Hepatocyte (in vitro differentiated cells): ENCODE results near the gene THPO. TPM values are rescaled to one million over a fixed set of nuclear protein-coding genes. Genes with fewer than 3 reads are reported as not detected.

Source experiments
- DNase-seq: peaks from one replicate; pipeline ENCODE4 v3.0.0-alpha.2; 2016; ENCODE audit warnings: low spot score
- H2AFZ ChIP-seq: fragments of 200-600 bp; sonication (generic); 2 replicates; pipeline ENCODE4 v1.6.0; 2016; ENCODE audit warnings: antibody characterized with exemption, mild to moderate bottlenecking
- H3K27ac ChIP-seq: fragments of 200-600 bp; sonication (generic); 2 replicates; pipeline ENCODE4 v1.5.1; 2016; ENCODE audit warnings: mild to moderate bottlenecking
- H3K27me3 ChIP-seq: fragments of 200-600 bp; sonication (generic); 2 replicates; pipeline ENCODE4 v1.6.1; 2016
- H3K36me3 ChIP-seq: fragments of 200-600 bp; sonication (generic); replicated peaks from 2 replicates; pipeline ENCODE4 v1.5.1; 2016; ENCODE audit warnings: low read depth; ENCODE audit not compliant: insufficient read depth
- H3K4me1 ChIP-seq: fragments of 200-600 bp; sonication (generic); 2 replicates; pipeline ENCODE4 v1.5.1; 2016; ENCODE audit warnings: mild to moderate bottlenecking, moderate library complexity; ENCODE audit not compliant: insufficient read depth
- H3K4me2 ChIP-seq: fragments of 200-600 bp; sonication (generic); 2 replicates; pipeline ENCODE4 v1.6.0; 2016
- H3K4me3 ChIP-seq: fragments of 200-600 bp; sonication (generic); 2 replicates; pipeline ENCODE4 v1.5.1; 2016; ENCODE audit warnings: mild to moderate bottlenecking
- H3K79me2 ChIP-seq: fragments of 200-600 bp; sonication (generic); 2 replicates; pipeline ENCODE4 v1.6.0; 2017; ENCODE audit warnings: mild to moderate bottlenecking
- H3K9me2 ChIP-seq: fragments of 200-600 bp; sonication (generic); replicated peaks from 2 replicates; pipeline ENCODE4 v1.6.0; 2017; ENCODE audit warnings: mild to moderate bottlenecking; ENCODE audit not compliant: insufficient read depth
- H3K9me3 ChIP-seq: fragments of 200-600 bp; sonication (generic); 2 replicates; pipeline ENCODE4 v1.5.1; 2016; ENCODE audit warnings: low read depth, mild to moderate bottlenecking
- H4K20me1 ChIP-seq: fragments of 200-600 bp; sonication (generic); 2 replicates; pipeline ENCODE4 v1.6.0; 2016; ENCODE audit warnings: mild to moderate bottlenecking; ENCODE audit not compliant: insufficient read depth, poor library complexity, severe bottlenecking
- EZH2 ChIP-seq: fragments of 200-600 bp; sonication (generic); IDR thresholded peaks from 2 replicates; pipeline ENCODE4 v1.6.1; 2016; ENCODE audit warnings: antibody characterized with exemption, mild to moderate bottlenecking, borderline replicate concordance
- EZH2phosphoT487 ChIP-seq: fragments of 200-600 bp; sonication (generic); IDR thresholded peaks from one replicate; pipeline ENCODE4 v1.6.1; 2018; ENCODE audit warnings: antibody characterized with exemption, mild to moderate bottlenecking, low read depth, moderate library complexity; ENCODE audit not compliant: unreplicated experiment, severe bottlenecking
- WGBS: methylation state at CpG from one replicate; pipeline ENCODE4 v1.1.6; 2016; ENCODE audit warnings: low lambda C conversion rate; ENCODE audit errors: missing lambda C conversion rate; 5-methylcytosine and 5-hydroxymethylcytosine counted together
- polyA plus RNA-seq: library from polyadenylated mRNA; unstranded; fragments of >200 nt; fragmentation: Nextera tagmentation; extraction: Ambion mirVana; gene quantifications from 2 replicates; pipeline ENCODE4 v1.2.1, GENCODE V29; 2016
- small RNA-seq: library from RNA; depleted of rRNA; stranded (forward); fragments of <200 nt; gene quantifications from one replicate; pipeline ENCODE3, GENCODE V24; 2014
- total RNA-seq: library from RNA; depleted of rRNA; stranded (reverse); fragments of >200 nt; gene quantifications from 2 replicates; pipeline ENCODE4 v1.2.3, GENCODE V29; 2014
- TF ChIP-seq, protein P1 (sequence below): fragments of 200-600 bp; sonication (generic); IDR thresholded peaks from 2 replicates; pipeline ENCODE4 v1.5.1; 2016; ENCODE audit warnings: antibody characterized with exemption, mild to moderate bottlenecking; ENCODE audit not compliant: poor library complexity

THPO gene
- total and polyA plus RNA-seq, 2 experiments from 2014 or later: 1.8 to 5.2 TPM

DNA sequence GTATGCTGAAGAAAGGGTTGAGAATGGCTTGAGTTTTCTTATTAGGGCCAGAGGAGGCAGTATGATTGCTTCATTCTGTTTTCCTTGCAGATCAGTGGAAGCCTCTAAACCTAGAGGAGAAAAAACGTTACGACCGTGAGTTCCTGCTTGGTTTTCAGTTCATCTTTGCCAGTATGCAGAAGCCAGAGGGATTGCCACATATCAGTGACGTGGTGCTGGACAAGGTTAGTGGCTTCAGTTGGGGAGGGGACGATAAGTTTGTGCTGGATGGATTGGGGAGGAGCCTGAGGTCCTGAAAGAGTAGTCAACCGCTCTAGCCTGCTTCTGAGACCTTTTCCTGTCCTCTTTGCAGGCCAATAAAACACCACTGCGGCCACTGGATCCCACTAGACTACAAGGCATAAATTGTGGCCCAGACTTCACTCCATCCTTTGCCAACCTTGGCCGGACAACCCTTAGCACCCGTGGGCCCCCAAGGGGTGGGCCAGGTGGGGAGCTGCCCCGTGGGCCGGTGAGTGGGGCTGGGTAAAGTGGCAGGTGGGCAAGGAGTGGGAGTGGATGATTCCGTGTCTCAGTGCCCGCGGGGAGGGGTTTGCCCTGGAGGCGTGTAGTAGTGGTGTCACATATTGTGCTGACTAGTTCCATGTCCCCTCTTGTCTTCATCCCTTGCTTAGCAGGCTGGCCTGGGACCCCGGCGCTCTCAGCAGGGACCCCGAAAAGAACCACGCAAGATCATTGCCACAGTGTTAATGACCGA lies 55.1 kb downstream of the THPO start:
- Histone ChIP-seq H3K79me2 (peaks cover 47% of the 10 kb centered on the region), H3K9me3 (no peaks in the 10 kb centered on the region), H3K4me1 (peaks cover 15% of the 10 kb centered on the region), H3K27ac (no peak overlapping the region), H4K20me1 (peaks cover 54% of the 10 kb centered on the region), H2AFZ (no peak overlapping the region), H3K27me3 (no peaks in the 10 kb centered on the region), H3K9me2 (no peaks in the 10 kb centered on the region), H3K4me3 (no peak overlapping the region), H3K36me3 (no peaks in the 10 kb centered on the region), H3K4me2 (no peak overlapping the region)
- 95% methylated on average over 20 of the region's 20 CpGs for WGBS
- no peak for DNase-seq
- no peak for TF ChIP-seq EZH2
- TF ChIP-seq EZH2phosphoT487: no peak
- TF ChIP-seq, protein P1, sequence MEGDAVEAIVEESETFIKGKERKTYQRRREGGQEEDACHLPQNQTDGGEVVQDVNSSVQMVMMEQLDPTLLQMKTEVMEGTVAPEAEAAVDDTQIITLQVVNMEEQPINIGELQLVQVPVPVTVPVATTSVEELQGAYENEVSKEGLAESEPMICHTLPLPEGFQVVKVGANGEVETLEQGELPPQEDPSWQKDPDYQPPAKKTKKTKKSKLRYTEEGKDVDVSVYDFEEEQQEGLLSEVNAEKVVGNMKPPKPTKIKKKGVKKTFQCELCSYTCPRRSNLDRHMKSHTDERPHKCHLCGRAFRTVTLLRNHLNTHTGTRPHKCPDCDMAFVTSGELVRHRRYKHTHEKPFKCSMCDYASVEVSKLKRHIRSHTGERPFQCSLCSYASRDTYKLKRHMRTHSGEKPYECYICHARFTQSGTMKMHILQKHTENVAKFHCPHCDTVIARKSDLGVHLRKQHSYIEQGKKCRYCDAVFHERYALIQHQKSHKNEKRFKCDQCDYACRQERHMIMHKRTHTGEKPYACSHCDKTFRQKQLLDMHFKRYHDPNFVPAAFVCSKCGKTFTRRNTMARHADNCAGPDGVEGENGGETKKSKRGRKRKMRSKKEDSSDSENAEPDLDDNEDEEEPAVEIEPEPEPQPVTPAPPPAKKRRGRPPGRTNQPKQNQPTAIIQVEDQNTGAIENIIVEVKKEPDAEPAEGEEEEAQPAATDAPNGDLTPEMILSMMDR: no peak

Small RNA genes within 50 kb of the gene (small RNA-seq; reads per million reads assigned to genes)
- 702 reads per million, percentile 99 among the genes with 10 or more reads in this experiment for gene SNORD66

Other genes starting within 250 kb of the THPO start
- 34.6 and 35.0 TPM in 2 replicates for gene EIF2B5, start 242.8 kb downstream of the THPO start, total RNA-seq
- gene EIF2B5, start 242.8 kb downstream of the THPO start, polyA plus RNA-seq: 35.6 and 41.0 TPM in 2 replicates
- gene DVL3, start 222.8 kb downstream of the THPO start, total RNA-seq: 45.9 and 49.1 TPM in 2 replicates
- 121 and 154 TPM in 2 replicates for gene DVL3, start 222.8 kb downstream of the THPO start, polyA plus RNA-seq
- gene AP2M1, start 203.4 kb downstream of the THPO start, total RNA-seq: 222 and 243 TPM in 2 replicates
- 389 and 436 TPM in 2 replicates for gene AP2M1, start 203.4 kb downstream of the THPO start, polyA plus RNA-seq
- 31.6 and 33.1 TPM in 2 replicates for gene ABCF3, start 192.0 kb downstream of the THPO start, total RNA-seq
- 62.7 and 68.8 TPM in 2 replicates for gene ABCF3, start 192.0 kb downstream of the THPO start, polyA plus RNA-seq
- gene VWA5B2, start 148.6 kb downstream of the THPO start, total RNA-seq: 0.40 and 3.2 TPM in 2 replicates
- 1.0 and 1.5 TPM in 2 replicates for gene VWA5B2, start 148.6 kb downstream of the THPO start, polyA plus RNA-seq
- gene ALG3, start 129.2 kb downstream of the THPO start, total RNA-seq: 52.3 and 68.9 TPM in 2 replicates
- gene ALG3, start 129.2 kb downstream of the THPO start, polyA plus RNA-seq: 120 and 122 TPM in 2 replicates
- gene EEF1AKMT4, start 128.5 kb downstream of the THPO start, total RNA-seq: 8.4 and 9.8 TPM in 2 replicates
- 13.5 and 16.5 TPM in 2 replicates for gene EEF1AKMT4, start 128.5 kb downstream of the THPO start, polyA plus RNA-seq
- not detected in 2 replicates for gene CAMK2N2, start 116.7 kb downstream of the THPO start, total RNA-seq
- gene CAMK2N2, start 116.7 kb downstream of the THPO start, polyA plus RNA-seq: 0.11 and 0.30 TPM in 2 replicates
- not detected in 2 replicates for gene ECE2, start 102.2 kb downstream of the THPO start, total RNA-seq
- gene ECE2, start 102.2 kb downstream of the THPO start, polyA plus RNA-seq: not detected in 2 replicates
- 221 and 232 TPM in 2 replicates for gene PSMD2, start 79.0 kb downstream of the THPO start, total RNA-seq
- gene PSMD2, start 79.0 kb downstream of the THPO start, polyA plus RNA-seq: 241 and 268 TPM in 2 replicates
- 206 and 254 TPM in 2 replicates for gene EIF4G1, start 63.6 kb downstream of the THPO start, total RNA-seq
- 200 and 204 TPM in 2 replicates for gene EIF4G1, start 63.6 kb downstream of the THPO start, polyA plus RNA-seq
- gene FAM131A, start 40.6 kb downstream of the THPO start, total RNA-seq: 12.6 and 17.7 TPM in 2 replicates
- 10.2 and 12.2 TPM in 2 replicates for gene FAM131A, start 40.6 kb downstream of the THPO start, polyA plus RNA-seq
- gene CLCN2, start 16.6 kb downstream of the THPO start, total RNA-seq: 11.8 and 12.3 TPM in 2 replicates
- 11.9 and 12.8 TPM in 2 replicates for gene CLCN2, start 16.6 kb downstream of the THPO start, polyA plus RNA-seq
- 125 and 126 TPM in 2 replicates for gene POLR2H, start 16.5 kb downstream of the THPO start, total RNA-seq
- 95.1 and 106 TPM in 2 replicates for gene POLR2H, start 16.5 kb downstream of the THPO start, polyA plus RNA-seq
- 13.6 and 15.0 TPM in 2 replicates for gene CHRD, start 1.8 kb upstream of the THPO start, total RNA-seq
- gene CHRD, start 1.8 kb upstream of the THPO start, polyA plus RNA-seq: 13.3 and 16.1 TPM in 2 replicates
- gene EPHB3, start 183.6 kb upstream of the THPO start, total RNA-seq: 5.2 and 11.0 TPM in 2 replicates
- gene EPHB3, start 183.6 kb upstream of the THPO start, polyA plus RNA-seq: 21.2 and 22.0 TPM in 2 replicates